Sigmoid colon (tissue), 4 donors: ENCODE results near the gene ERO1B.

Experiments used
- EP300 ChIP-seq, 4 donors: sonication (generic); formaldehyde crosslinking; IDR thresholded peaks; one replicate each; pipeline ENCODE4 v1.6.1; 2017; ENCODE audit warnings: antibody characterized with exemption in 4 of 4
- POLR2A ChIP-seq, 2 donors: fragments of 450-650 bp; IDR thresholded peaks; one replicate each; pipeline ENCODE4 v1.6.1; 2016; ENCODE audit warnings: antibody characterized with exemption in 2 of 2, mild to moderate bottlenecking in 2 of 2, moderate library complexity in 2 of 2
- TF ChIP-seq, protein P1 (sequence below), 4 experiments: fragments of 450-650 bp in 3 of 4; fragments of 200-600 bp in 1 of 4; IDR thresholded peaks; one replicate each; pipeline ENCODE4 v1.5.1; 2016 to 2019; ENCODE audit warnings: antibody characterized with exemption in 4 of 4, mild to moderate bottlenecking in 3 of 4, moderate library complexity in 2 of 4

DNA sequence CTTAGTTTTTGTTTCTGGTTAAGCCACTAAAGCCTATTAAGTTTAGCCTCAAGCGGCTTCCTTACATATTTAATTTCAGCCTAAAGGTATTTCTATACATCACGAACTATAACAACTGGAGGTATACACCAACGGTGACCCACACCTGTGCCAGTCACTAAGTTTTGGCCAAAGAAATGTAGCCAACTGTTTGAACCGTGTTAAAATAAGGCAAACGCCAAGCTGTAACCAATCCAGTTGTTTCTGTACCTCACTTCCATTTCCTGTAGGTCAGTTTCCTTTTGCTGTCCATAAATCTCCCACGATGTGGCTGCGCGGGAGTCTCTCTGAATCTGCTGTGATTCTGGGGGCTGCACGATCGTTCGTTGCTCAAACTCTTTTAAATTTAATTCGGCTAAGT lies 5.6 kb upstream of the ERO1B start:
- TF ChIP-seq POLR2A (IDR thresholded peaks at IDR 0.05) (no peak), EP300 (IDR thresholded peaks at IDR 0.05) (no peak)
- TF ChIP-seq, protein P1, sequence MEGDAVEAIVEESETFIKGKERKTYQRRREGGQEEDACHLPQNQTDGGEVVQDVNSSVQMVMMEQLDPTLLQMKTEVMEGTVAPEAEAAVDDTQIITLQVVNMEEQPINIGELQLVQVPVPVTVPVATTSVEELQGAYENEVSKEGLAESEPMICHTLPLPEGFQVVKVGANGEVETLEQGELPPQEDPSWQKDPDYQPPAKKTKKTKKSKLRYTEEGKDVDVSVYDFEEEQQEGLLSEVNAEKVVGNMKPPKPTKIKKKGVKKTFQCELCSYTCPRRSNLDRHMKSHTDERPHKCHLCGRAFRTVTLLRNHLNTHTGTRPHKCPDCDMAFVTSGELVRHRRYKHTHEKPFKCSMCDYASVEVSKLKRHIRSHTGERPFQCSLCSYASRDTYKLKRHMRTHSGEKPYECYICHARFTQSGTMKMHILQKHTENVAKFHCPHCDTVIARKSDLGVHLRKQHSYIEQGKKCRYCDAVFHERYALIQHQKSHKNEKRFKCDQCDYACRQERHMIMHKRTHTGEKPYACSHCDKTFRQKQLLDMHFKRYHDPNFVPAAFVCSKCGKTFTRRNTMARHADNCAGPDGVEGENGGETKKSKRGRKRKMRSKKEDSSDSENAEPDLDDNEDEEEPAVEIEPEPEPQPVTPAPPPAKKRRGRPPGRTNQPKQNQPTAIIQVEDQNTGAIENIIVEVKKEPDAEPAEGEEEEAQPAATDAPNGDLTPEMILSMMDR (IDR thresholded peaks at IDR 0.05): no peak
